ENCODE measurements around the gene RAC2.

Gene RAC2

GRCh38 chr22:37221424-37222333 is 22.4 kb downstream of the RAC2 start:
- no peak for DNase-seq (ENCODE audit: low read depth in 2 of 2)

GRCh38 chr22:37220543-37220981 is 23.5 kb downstream of the RAC2 start:
- no peak for DNase-seq (ENCODE audit: low read depth in 2 of 2)

GRCh38 chr22:37219533-37219932 is 24.5 kb downstream of the RAC2 start:
- DNase-seq (ENCODE audit: low read depth in 2 of 2) = no peak

- peak; percentile 49 to 67 for DNase-seq (ENCODE audit: low read depth in 2 of 2)
These were observed 25.2 kb downstream of the RAC2 start for GRCh38 chr22:37218771-37219411.

GRCh38 chr22:37218399-37218770 is 25.7 kb downstream of the RAC2 start:
- DNase-seq (ENCODE audit: low read depth in 2 of 2) = no peak

GRCh38 chr22:37215890-37216289 is 28.2 kb downstream of the RAC2 start:
- no peak for DNase-seq (ENCODE audit: low read depth in 2 of 2)

- no peak for DNase-seq (ENCODE audit: low read depth in 2 of 2)
These were observed 29.4 kb downstream of the RAC2 start for GRCh38 chr22:37214731-37215030.

GRCh38 chr22:37213941-37214730 is 29.9 kb downstream of the RAC2 start:
- no peak for DNase-seq (ENCODE audit: low read depth in 2 of 2)

GRCh38 chr22:37213218-37213855 is 30.7 kb downstream of the RAC2 start:
- DNase-seq (ENCODE audit: low read depth in 2 of 2) = no peak

GRCh38 chr22:37212174-37212906 is 31.7 kb downstream of the RAC2 start, which contains the start of gene SSTR3:
Gene SSTR3, minus strand, starts transcription at chr22:37212477. Its CDS starts 4,674 bp downstream, at chr22:37207803.
- DNase-seq (ENCODE audit: low read depth in 2 of 2) = no peak

- no peak for DNase-seq (ENCODE audit: low read depth in 2 of 2)
These were observed 32.2 kb downstream of the RAC2 start for GRCh38 chr22:37211866-37212173.

GRCh38 chr22:37211075-37211865 is 32.8 kb downstream of the RAC2 start:
- no peak for DNase-seq (ENCODE audit: low read depth in 2 of 2)

GRCh38 chr22:37210041-37210803 is 33.8 kb downstream of the RAC2 start:
- DNase-seq (ENCODE audit: low read depth in 2 of 2) = no peak

- no peak for DNase-seq (ENCODE audit: low read depth in 2 of 2)
These were observed 34.8 kb downstream of the RAC2 start for GRCh38 chr22:37209140-37209845.

GRCh38 chr22:37208401-37209139 is 35.5 kb downstream of the RAC2 start:
- no peak for DNase-seq (ENCODE audit: low read depth in 2 of 2)

GRCh38 chr22:37207981-37208380 is 36.1 kb downstream of the RAC2 start:
- no peak for DNase-seq (ENCODE audit: low read depth in 2 of 2)

- no peak for DNase-seq (ENCODE audit: low read depth in 2 of 2)
These were observed 36.9 kb downstream of the RAC2 start for GRCh38 chr22:37206841-37207821.

Data from stimulated activated CD4-positive, alpha-beta T cell treated with anti-CD3 and anti-CD28 coated beads, Interleukin-1b, Interleukin-23, amount 100 ng/mL, for 4 hours (primary cell).